Lower leg skin (tissue), 3 donors: ENCODE results near the gene PCSK6.

Experiments
- CTCF ChIP-seq, 3 donors: fragments of 450-650 bp; IDR thresholded peaks; one replicate each; pipeline ENCODE4 v1.5.1; 2016; ENCODE audit warnings: antibody characterized with exemption in 3 of 3, mild to moderate bottlenecking in 3 of 3, moderate library complexity in 2 of 3
- POLR2A ChIP-seq, 2 donors: fragments of 450-650 bp; IDR thresholded peaks; one replicate each; pipeline ENCODE4 v1.6.1; 2016 to 2017; ENCODE audit warnings: antibody characterized with exemption in 2 of 2, mild to moderate bottlenecking in 1 of 2, moderate library complexity in 1 of 2

- TF ChIP-seq POLR2A (IDR thresholded peaks at IDR 0.05) = no peak
- TF ChIP-seq CTCF (IDR thresholded peaks at IDR 0.05) = no peak
These were observed 36.1 kb downstream of the PCSK6 start for GRCh38 chr15:101453123-101454120.
